Gastroesophageal sphincter (tissue), 4 donors: ENCODE data around the gene BAIAP2. TPM values are rescaled to one million over a fixed set of nuclear protein-coding genes. Genes with fewer than 3 reads are reported as not detected.

Experiments
- ATAC-seq: fragments of 150-250 bp; one replicate; pipeline ENCODE4 v1.9.1; 2016; ENCODE audit warnings: mild to moderate bottlenecking, moderate library complexity
- H3K27ac ChIP-seq, 4 donors: fragments of 200-600 bp; sonication (generic) in 3 of 4; 1 replicate in 3 of 4; 2 replicates in 1 of 4; pipeline ENCODE4 v1.5.1; 2016 to 2019
- H3K27me3 ChIP-seq: fragments of 200-600 bp; sonication (generic); one replicate; pipeline ENCODE4 v1.5.1; 2019
- H3K36me3 ChIP-seq, 2 donors: fragments of 200-600 bp; sonication (generic); one replicate each; pipeline ENCODE4 v1.5.1; 2019; ENCODE audit warnings: control low read depth in 1 of 2
- H3K4me1 ChIP-seq, 3 donors: fragments of 200-600 bp; sonication (generic); 1 replicate in 2 of 3; 2 replicates in 1 of 3; pipeline ENCODE4 v1.5.1; 2016 to 2019; ENCODE audit warnings: control low read depth in 2 of 3
- H3K4me3 ChIP-seq, 2 donors: fragments of 200-600 bp; sonication (generic); one replicate each; pipeline ENCODE4 v1.5.1; 2019; ENCODE audit warnings: mild to moderate bottlenecking in 1 of 2, moderate library complexity in 1 of 2
- H3K9me3 ChIP-seq, 3 donors: fragments of 200-600 bp; sonication (generic); one replicate each; pipeline ENCODE4 v1.5.1; 2017 to 2019; ENCODE audit warnings: control low read depth in 2 of 3
- CTCF ChIP-seq, 4 experiments: fragments of 200-600 bp in 2 of 4; fragments of 450-650 bp in 2 of 4; sonication (generic) in 1 of 4; IDR thresholded peaks; one replicate each; pipeline ENCODE4 v1.5.1; 2017 to 2019; ENCODE audit warnings: antibody characterized with exemption in 4 of 4, mild to moderate bottlenecking in 2 of 4, moderate library complexity in 2 of 4
- EP300 ChIP-seq: sonication (generic); formaldehyde crosslinking; IDR thresholded peaks from one replicate; pipeline ENCODE4 v1.6.1; 2017; ENCODE audit warnings: antibody characterized with exemption, mild to moderate bottlenecking
- POLR2A ChIP-seq, 2 donors: fragments of 450-650 bp; IDR thresholded peaks; one replicate each; pipeline ENCODE4 v1.6.1; 2017; ENCODE audit warnings: antibody characterized with exemption in 2 of 2, mild to moderate bottlenecking in 2 of 2, moderate library complexity in 1 of 2
- POLR2AphosphoS5 ChIP-seq: sonication (generic); formaldehyde crosslinking; IDR thresholded peaks from one replicate; pipeline ENCODE4 v1.6.1; 2017; ENCODE audit warnings: antibody characterized with exemption
- WGBS, 2 donors: methylation state at CpG; one replicate each; pipeline ENCODE4 v1.1.5; 2018; ENCODE audit warnings: low coverage in 1 of 2; 5-methylcytosine and 5-hydroxymethylcytosine counted together
- total RNA-seq, 4 donors: library from RNA; depleted of rRNA; stranded (reverse); fragments of >200 nt; gene quantifications; one replicate each; pipeline ENCODE4 v1.1.0, GENCODE V29; 2016

The BAIAP2 gene
- total RNA-seq, 4 donors from 2014 or later = 32.7 to 54.9 (median 40.6) TPM

DNA sequence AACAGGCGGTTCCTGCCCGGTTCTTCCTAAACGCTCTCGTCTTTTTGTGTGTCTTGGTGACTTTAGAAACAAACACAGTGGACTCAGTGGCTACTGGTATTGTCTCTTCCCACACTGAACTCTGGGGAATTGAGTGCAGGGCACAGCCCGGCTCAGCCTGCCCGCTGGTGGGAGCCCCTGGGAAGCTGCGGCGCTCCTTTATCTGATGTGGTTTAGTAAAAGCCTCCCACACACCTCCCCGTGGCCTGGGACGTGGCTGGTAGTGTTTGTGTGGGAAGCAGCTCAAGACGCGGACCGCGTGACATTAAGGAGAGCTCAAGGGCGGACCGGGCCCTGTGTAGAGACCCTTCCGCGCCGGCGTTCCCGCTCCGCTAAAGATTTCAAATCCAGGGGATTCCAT, 75.0 kb downstream of the BAIAP2 start:
- Histone ChIP-seq H3K27ac (no peak overlapping the region), H3K36me3 (peaks cover 0 to 92% of the 10 kb centered on the region in 2 donors)
- WGBS, 2 donors = 60% methylated on average over 2 of the region's 22 CpGs; no CpG with 5 or more reads in 1 of the 2 donors

DNA sequence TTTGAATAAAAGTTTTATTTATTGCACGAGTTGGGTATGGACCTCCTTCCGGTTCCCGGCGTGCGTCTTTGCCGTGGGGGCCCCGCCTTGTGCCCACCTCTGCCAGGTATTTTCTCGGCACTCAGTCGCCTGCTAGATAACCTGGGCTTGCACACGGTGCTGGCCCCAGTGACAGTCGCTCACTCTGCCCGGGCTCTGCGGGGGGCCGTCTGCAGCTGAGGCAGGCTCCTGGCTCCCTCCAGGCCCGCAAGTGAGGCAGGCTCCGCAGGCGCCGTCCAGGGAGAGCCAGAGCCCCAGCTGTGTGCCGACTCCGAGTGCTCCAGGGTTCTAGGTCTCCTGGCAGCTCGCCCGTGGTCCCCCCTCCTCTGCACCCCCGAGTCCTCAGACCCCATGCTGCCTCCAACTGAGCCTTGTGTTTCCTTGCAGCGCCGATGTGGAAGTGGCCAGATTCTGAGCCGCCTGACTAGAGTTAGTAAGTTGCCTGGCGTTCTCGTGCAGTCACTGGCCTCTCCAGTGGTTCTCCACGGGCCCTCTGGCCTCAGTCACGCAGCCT, 75.6 kb downstream of the BAIAP2 start:
- Histone ChIP-seq H3K4me3 (no peak overlapping the region), H3K27ac (no peak overlapping the region), H3K4me1 (no peaks in the 10 kb centered on the region), H3K36me3 (peaks cover 0 to 92% of the 10 kb centered on the region in 2 donors), H3K9me3 (no peaks in the 10 kb centered on the region), H3K27me3 (no peaks in the 10 kb centered on the region)
- 68 to 82% methylated on average over 3 to 7 of the region's 30 CpGs for WGBS, 2 donors
- ATAC-seq = no peak
- TF ChIP-seq POLR2AphosphoS5 (no peak), CTCF (IDR thresholded peaks at IDR 0.05) (no peak), EP300 (no peak), POLR2A (IDR thresholded peaks at IDR 0.05) (no peak)

More for the DNA sequence above, 75.0 kb downstream of the BAIAP2 start:
- no peaks in the 10 kb centered on the region for H3K4me1 ChIP-seq
- no peak for ATAC-seq
- H3K9me3 ChIP-seq = no peaks in the 10 kb centered on the region
- H3K27me3 ChIP-seq = no peaks in the 10 kb centered on the region
- no peak for TF ChIP-seq CTCF (IDR thresholded peaks at IDR 0.05)
- no peak for TF ChIP-seq POLR2AphosphoS5
- no peak for TF ChIP-seq POLR2A (IDR thresholded peaks at IDR 0.05)
- no peak for TF ChIP-seq EP300
- no peak overlapping the region for H3K4me3 ChIP-seq

DNA sequence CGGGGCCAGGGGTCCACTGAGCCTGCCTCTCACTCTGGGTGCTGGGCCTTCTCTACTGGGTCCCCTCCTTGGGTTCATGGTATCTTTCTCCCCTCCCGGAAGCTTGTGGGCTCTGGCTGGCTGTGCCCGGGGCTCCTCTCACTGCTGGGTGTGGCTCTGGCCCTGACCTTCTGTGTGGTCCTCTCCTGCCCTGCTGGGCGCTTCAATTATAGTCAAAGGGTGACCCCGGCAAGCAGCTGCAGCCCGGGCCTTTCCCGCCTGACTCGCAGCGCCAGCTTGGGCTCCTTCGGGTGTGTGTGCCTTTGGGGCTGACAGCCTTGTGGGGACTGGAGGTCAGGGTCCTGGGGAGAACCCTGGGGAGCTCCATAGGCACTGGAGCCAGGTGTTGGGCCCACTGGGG, 76.1 kb downstream of the BAIAP2 start:
- H3K27ac ChIP-seq = no peak overlapping the region
- H3K4me1 ChIP-seq = no peaks in the 10 kb centered on the region
- WGBS, 2 donors = no CpG with 5 or more reads among the region's 10 CpGs
- H3K27me3 ChIP-seq = no peaks in the 10 kb centered on the region
- H3K4me3 ChIP-seq = no peak overlapping the region
- no peak for TF ChIP-seq CTCF (IDR thresholded peaks at IDR 0.05)
- TF ChIP-seq POLR2AphosphoS5 = no peak
- TF ChIP-seq POLR2A (IDR thresholded peaks at IDR 0.05) = no peak
- TF ChIP-seq EP300 = no peak
- H3K36me3 ChIP-seq = peaks cover 0 to 92% of the 10 kb centered on the region in 2 donors
- ATAC-seq = no peak
- H3K9me3 ChIP-seq = no peaks in the 10 kb centered on the region

GRCh38 chr17:81112450-81112849, 77.5 kb downstream of the BAIAP2 start:
- Histone ChIP-seq H3K4me3 (no peak overlapping the region), H3K27ac (no peak overlapping the region), H3K4me1 (no peaks in the 10 kb centered on the region), H3K9me3 (no peaks in the 10 kb centered on the region), H3K36me3 (peaks cover 0 to 92% of the 10 kb centered on the region in 2 donors), H3K27me3 (no peaks in the 10 kb centered on the region)
- no peak for ATAC-seq
- 100% methylated on average over 5 of the region's 23 CpGs; no CpG with 5 or more reads in 1 of the 2 donors for WGBS, 2 donors
- TF ChIP-seq EP300 (no peak), POLR2A (IDR thresholded peaks at IDR 0.05) (no peak), POLR2AphosphoS5 (no peak), CTCF (IDR thresholded peaks at IDR 0.05) (no peak)

- H3K36me3 ChIP-seq = peaks cover 0 to 92% of the 10 kb centered on the region in 2 donors
- no peak for ATAC-seq
- H3K4me3 ChIP-seq = no peak overlapping the region
- H3K4me1 ChIP-seq = peaks cover 0 to 5% (median 0%) of the 10 kb centered on the region in 3 donors
- H3K27me3 ChIP-seq = no peaks in the 10 kb centered on the region
- TF ChIP-seq CTCF (IDR thresholded peaks at IDR 0.05) (no peak), POLR2A (IDR thresholded peaks at IDR 0.05) (no peak), EP300 (no peak), POLR2AphosphoS5 (no peak)
- H3K9me3 ChIP-seq = no peaks in the 10 kb centered on the region
- H3K27ac ChIP-seq = no peak overlapping the region
- WGBS, 2 donors = 71 to 81% methylated on average over 6 to 9 of the region's 21 CpGs
Measured at GRCh38 chr17:81113158-81113724, 78.3 kb downstream of the BAIAP2 start.
